Suppressor macrophage treated with lipopolysaccharide for 4 hours (primary cell): ENCODE data around the gene OR52A1.
"Not testable (repeated sequence)": the region's sequence is repeated elsewhere in the genome, so short reads cannot be mapped to it uniquely, and the experiment has no call there.

Experiments
- DNase-seq: peaks from one replicate; pipeline ENCODE4 v3.0.0-alpha.2; 2020

OR52A1 gene

GRCh38 chr11:5154657-5155056 is at the start of gene OR52A1:
Gene OR52A1, minus strand, starts transcription at chr11:5154757. Its CDS starts 2,388 bp downstream, at chr11:5152369.
- no peak for DNase-seq

DNA sequence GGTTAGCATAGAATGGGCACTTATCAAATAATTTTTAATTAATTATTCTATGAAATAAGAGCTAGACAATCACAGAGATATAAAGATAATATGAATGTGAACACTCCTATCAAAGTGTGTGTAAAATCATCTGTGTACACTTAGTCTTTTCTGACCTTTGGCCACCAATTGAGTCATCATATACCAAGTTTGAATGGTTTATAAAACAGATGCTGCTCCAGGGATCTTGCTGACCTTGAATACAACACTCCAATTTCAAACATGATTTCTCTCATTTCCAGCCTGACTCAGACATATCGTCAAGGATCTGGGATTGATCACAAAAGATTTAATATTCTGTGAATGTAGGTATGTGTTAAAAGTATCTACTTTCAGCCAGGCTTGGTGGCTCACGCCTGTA is 48.8 kb upstream of the OR52A1 start:
- no peak for DNase-seq

- no peak for DNase-seq
These were observed 46.0 kb upstream of the OR52A1 start, which contains the start of gene OR51V1 for GRCh38 chr11:5200582-5200981. Gene OR51V1, minus strand, starts transcription at chr11:5200682. Its CDS starts 0 bp downstream, at chr11:5200682.

GRCh38 chr11:5198285-5198684 is 43.7 kb upstream of the OR52A1 start:
- no peak for DNase-seq

- peak; percentile 71 for DNase-seq
These were observed 43.0 kb upstream of the OR52A1 start for GRCh38 chr11:5197536-5197935.

DNA sequence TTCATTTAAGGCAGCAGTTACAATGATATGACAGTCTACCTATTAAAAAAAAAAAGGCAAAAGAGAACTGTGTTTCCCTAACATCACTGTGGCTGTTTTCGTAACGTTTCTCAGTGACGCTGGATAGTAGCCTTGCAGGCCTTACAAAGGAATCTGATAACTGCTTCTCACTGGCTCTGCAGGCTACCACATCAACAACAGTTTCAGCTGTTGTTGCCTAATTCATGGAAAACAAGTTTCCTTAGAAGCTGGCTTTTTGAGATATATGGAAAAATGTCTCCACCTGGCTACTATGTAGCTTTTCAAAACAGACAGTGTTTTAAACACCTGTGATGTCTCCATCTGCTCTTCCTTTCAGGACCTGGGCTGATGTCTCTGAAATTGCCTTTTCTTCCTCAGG is 42.2 kb upstream of the OR52A1 start:
- DNase-seq, result no peak

GRCh38 chr11:5196067-5196466 is 41.5 kb upstream of the OR52A1 start:
- DNase-seq, result no peak

GRCh38 chr11:5192738-5193137 is 38.2 kb upstream of the OR52A1 start:
- no peak for DNase-seq

GRCh38 chr11:5188201-5188600 is 33.6 kb upstream of the OR52A1 start:
- no peak for DNase-seq

GRCh38 chr11:5178046-5178837 is 23.7 kb upstream of the OR52A1 start:
- DNase-seq, result no peak

DNA sequence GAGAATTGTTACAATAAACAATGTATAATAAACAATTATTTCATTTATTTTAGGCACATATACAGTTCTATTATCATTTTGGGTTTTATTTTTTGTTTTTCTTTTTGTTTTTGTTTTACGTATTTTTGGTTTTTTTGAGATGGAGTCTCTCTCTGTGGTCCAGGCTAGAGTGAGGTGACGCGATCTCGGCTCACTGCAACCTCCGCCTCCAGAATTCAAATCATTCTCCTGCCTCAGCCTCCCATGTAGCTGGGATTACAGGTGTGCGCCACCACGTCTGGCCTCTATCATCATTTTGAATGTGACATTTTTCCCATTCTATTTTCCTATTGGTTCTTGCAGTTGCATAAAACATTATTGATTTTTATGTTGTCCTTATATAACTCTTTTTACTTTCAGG is 20.4 kb upstream of the OR52A1 start:
- DNase-seq, result no peak

DNA sequence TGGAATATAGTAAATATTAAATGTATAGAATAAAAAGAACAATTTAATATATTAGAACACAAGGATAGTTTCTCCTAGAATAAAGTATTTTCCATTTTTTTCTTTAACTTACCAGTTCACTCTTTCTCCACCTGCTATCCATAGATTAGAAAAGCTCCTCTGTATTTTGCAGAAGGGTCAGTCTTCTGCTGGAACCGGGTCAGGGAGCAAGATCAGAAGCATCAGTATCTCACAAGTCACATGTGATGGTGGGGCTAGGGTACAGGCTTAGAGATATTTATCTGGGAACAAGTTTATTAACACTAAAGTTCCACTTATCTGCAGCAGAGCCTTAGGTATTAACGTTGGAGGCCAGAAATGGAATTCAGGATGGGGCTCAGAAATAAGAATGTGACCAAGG is 17.3 kb upstream of the OR52A1 start:
- DNase-seq, result no peak

- DNase-seq, result not testable (repeated sequence)
These were observed 11.3 kb upstream of the OR52A1 start for GRCh38 chr11:5165898-5166297.

GRCh38 chr11:5164807-5165206 is 10.2 kb upstream of the OR52A1 start:
- not testable (repeated sequence) for DNase-seq

- DNase-seq, result not testable (repeated sequence)
These were observed 6.5 kb upstream of the OR52A1 start for GRCh38 chr11:5161045-5161444.

DNA sequence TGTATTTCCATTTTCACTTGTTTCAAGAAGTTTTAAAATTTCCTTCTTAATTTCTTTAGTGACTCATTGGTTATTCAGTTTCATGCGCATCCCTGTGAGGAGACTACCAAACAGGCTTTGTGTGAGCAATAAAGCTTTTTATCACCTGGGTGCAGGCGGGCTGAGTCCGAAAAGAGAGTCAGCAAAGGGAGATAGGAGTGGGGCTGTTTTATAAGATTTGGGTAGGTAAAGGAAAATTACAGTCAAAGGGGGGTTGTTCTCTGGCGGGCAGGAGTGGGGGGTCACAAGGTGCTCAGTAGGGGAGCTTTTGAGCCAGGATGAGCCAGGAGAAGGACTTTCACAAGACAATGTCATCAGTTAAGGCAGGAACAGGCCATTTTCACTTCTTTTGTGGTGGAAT is 5.7 kb upstream of the OR52A1 start:
- not testable (repeated sequence) for DNase-seq

- no peak for DNase-seq
These were observed 5.2 kb upstream of the OR52A1 start for GRCh38 chr11:5159806-5160205.

DNA sequence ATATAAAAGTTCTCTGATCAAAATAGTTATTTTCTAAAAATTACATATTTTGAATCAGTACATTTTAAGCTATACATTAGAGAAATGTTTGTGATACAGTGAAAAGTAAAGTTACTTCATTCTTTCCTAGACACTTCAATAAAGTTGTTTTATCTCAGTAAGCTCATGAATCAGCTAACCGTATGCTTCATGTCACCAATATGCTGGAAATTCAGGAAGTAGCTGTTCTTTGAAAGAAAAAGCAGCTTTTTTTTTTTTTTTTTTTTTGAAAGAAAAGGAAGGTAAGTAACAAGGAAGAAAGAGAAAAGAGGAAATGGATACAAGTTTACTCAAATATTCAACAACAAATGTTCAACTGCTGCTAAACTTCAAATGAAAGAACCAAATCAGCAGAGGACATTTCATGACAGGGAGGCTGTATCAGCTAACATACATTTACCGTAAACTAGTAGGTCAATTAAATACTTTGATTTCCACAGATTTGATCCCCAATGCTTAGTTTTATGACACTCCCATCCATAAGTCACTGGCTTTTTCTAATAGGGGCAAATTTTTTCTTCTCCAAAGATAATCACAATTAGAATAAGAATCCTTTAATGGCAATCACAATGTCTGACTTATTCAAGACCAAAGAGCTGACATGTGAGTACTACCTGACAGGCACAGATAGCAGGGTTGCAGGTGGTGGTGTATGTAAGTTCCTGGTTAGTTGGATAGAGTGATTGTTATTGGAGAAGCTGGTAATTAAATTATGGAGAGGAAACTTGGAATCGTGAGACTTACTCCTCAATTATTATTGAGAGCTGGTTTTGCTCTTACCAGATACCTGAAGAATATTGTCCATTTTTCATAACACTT is 754 bp downstream of the OR52A1 start:
- DNase-seq, result no peak

DNA sequence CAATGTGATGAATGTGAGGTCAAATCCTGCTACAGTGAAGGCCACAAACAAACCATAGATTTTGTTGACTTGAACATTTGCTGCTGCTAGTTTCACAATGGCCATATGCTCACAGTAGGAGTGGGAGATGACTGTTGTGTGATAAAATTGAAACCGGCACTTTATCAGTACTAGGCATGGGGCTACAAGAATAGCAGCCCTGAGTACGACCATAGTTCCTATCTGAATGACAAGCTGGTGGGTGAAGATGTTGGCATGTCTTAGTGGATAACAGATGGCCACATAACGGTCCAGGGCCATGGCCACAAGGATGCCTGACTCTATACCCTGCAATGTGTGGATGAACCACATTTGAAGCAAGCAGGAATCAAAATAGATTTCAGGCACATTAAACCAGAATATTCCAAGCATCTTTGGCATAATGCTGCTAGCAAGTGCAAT is 2.8 kb downstream of the OR52A1 start:
- no peak for DNase-seq

- not testable (repeated sequence) for DNase-seq
These were observed 10.4 kb downstream of the OR52A1 start for GRCh38 chr11:5144206-5144605.

GRCh38 chr11:5137996-5138395 is 16.6 kb downstream of the OR52A1 start, which contains the start of gene OR52A5:
Gene OR52A5, minus strand, starts transcription at chr11:5138356. Its CDS starts 5,714 bp downstream, at chr11:5132642.
- no peak for DNase-seq

- DNase-seq, result no peak
These were observed 17.5 kb downstream of the OR52A1 start for GRCh38 chr11:5137014-5137413.

DNA sequence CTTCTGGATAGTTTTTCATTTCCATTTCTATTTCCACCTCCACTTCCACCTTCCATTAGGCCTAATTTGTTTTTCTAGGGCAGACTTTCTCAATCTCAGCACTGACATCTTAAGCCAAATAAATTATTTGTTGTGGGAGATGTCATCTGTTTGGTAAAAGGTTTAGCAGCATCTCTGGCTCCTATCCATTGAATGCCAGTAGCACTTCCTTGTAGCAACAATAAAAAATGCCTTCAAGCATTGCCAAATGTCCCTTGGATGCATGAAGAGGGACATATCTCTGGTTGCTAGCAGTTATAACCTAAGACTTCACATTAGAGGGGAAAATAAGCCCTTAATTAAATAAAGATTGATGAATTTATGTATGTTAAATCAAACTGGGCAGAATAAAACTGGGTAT is 18.3 kb downstream of the OR52A1 start:
- no peak for DNase-seq
